ENCODE measurements around the gene ACSS1.
A peak's percentile ranks its signal among the peaks of the same experiment; 100 is the strongest.

ACSS1 gene

GRCh38 chr20:25044261-25044560 is 13.7 kb downstream of the ACSS1 start:
- H3K4me3 ChIP-seq (ENCODE audit: low read depth, low read length), result no peak overlapping the region
- no peak for DNase-seq (ENCODE audit: low read depth)
- no peak for TF ChIP-seq POLR2A (IDR thresholded peaks at IDR 0.05; ENCODE audit: extremely low read depth, insufficient read length)
- TF ChIP-seq, protein P1, sequence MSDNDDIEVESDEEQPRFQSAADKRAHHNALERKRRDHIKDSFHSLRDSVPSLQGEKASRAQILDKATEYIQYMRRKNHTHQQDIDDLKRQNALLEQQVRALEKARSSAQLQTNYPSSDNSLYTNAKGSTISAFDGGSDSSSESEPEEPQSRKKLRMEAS (IDR thresholded peaks at IDR 0.05; ENCODE audit: low read depth, low read length), result no peak
- no peak for TF ChIP-seq MYC (IDR thresholded peaks at IDR 0.05; ENCODE audit: low read depth, low read length)
- TF ChIP-seq, protein P2, sequence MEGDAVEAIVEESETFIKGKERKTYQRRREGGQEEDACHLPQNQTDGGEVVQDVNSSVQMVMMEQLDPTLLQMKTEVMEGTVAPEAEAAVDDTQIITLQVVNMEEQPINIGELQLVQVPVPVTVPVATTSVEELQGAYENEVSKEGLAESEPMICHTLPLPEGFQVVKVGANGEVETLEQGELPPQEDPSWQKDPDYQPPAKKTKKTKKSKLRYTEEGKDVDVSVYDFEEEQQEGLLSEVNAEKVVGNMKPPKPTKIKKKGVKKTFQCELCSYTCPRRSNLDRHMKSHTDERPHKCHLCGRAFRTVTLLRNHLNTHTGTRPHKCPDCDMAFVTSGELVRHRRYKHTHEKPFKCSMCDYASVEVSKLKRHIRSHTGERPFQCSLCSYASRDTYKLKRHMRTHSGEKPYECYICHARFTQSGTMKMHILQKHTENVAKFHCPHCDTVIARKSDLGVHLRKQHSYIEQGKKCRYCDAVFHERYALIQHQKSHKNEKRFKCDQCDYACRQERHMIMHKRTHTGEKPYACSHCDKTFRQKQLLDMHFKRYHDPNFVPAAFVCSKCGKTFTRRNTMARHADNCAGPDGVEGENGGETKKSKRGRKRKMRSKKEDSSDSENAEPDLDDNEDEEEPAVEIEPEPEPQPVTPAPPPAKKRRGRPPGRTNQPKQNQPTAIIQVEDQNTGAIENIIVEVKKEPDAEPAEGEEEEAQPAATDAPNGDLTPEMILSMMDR (IDR thresholded peaks at IDR 0.05; ENCODE audit: low read depth, low read length), result no peak

- TF ChIP-seq, protein P2 (IDR thresholded peaks at IDR 0.05; ENCODE audit: low read depth, low read length), result no peak
- TF ChIP-seq MYC (IDR thresholded peaks at IDR 0.05; ENCODE audit: low read depth, low read length) (no peak), POLR2A (IDR thresholded peaks at IDR 0.05; ENCODE audit: extremely low read depth, insufficient read length) (no peak)
- TF ChIP-seq, protein P1 (IDR thresholded peaks at IDR 0.05; ENCODE audit: low read depth, low read length), result no peak
- H3K4me3 ChIP-seq (ENCODE audit: low read depth, low read length), result no peak overlapping the region
- no peak for DNase-seq (ENCODE audit: low read depth)
Measured at GRCh38 chr20:25043499-25044260, 14.3 kb downstream of the ACSS1 start.

DNA sequence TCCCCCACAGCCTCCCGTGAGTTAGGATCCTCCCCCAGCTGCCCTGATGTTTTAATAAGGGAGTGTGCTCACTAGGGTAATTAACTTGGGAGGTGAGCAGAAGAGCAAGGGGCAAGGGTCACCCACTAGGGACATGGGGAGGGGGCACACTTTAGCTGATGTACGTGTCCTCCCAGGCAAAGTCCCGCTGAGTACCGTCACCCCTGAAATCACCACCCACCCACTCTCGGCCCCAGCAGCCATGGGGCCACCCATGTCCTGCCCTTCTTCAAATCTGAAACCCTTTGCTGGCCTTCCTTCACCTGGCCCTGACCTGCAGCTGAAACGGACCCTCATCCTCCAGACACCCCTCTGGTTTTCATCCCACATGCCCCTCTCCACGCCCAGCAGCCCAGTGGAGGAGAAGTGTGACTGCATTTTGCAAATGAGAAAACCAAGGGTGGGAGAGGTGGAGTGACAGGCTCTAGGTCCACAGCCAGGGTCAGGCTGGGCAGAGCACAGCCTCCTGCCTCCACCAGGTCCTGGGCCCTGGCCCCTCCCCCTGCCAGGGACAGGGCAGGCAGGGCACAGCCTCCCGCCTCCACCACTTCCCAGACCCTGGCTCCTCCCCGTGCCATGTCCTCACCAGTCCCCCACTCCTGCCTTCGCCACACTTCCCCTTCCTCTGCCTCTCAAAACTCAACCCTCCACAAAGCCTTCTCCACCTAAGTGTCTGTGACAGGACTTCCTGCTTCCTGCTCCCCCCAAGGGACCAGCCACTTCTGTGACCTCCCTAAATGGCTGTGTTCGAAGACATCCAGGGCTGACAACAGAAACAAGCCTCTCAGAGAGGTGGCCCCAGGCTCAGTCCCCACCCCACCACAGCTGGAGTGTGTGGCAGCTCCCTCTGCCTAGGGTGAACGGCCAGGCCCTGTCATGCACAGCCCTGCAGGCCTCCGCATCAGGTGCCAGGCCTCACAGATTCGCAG is 15.1 kb downstream of the ACSS1 start:
- DNase-seq (ENCODE audit: low read depth), result peak; percentile 92
- no peak overlapping the region for H3K4me3 ChIP-seq (ENCODE audit: low read depth, low read length)
- no peak for TF ChIP-seq POLR2A (IDR thresholded peaks at IDR 0.05; ENCODE audit: extremely low read depth, insufficient read length)
- TF ChIP-seq, protein P1 (IDR thresholded peaks at IDR 0.05; ENCODE audit: low read depth, low read length), result 0 out of 2 replicates have a peak, but pooled peaks have one; percentile 13
- TF ChIP-seq, protein P2 (IDR thresholded peaks at IDR 0.05; ENCODE audit: low read depth, low read length), result no peak
- TF ChIP-seq MYC (IDR thresholded peaks at IDR 0.05; ENCODE audit: low read depth, low read length), result no peak

DNA sequence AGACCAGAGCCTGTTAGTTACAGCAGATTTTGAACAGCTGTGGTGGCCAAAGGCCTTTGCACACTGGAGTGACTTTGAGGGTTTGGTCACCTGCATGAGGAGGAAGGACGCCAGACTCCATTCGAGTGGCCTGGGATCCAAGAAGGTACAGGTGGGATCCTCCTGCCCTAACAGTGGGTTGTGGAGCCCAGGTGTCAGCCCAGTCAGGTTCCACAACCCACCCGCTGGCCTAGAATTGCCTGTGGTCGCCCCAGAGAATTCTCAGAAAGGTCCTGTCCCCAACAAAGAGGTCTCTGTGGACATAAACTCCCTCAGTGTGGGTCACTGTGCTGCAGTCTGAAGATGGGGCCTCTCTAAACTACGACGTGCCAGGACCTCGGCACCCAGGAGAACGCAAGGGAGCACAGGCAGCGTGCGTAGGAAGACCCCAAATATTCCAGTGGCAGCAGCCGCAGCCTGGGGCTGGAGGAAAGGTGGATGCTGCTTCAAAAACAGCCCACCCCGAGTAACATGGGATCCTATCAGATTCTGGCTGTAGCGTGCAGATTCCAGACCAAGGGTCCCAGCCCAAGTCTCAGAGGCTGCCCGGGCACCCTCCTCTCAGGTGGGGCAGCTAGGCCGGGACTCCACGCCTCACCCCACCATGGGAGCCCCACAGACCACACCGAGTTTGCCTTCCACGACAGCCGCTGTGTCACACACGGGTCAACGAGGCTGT is 16.0 kb downstream of the ACSS1 start:
- TF ChIP-seq, protein P1 (IDR thresholded peaks at IDR 0.05; ENCODE audit: low read depth, low read length), result no peak
- TF ChIP-seq MYC (IDR thresholded peaks at IDR 0.05; ENCODE audit: low read depth, low read length), result no peak
- TF ChIP-seq, protein P2 (IDR thresholded peaks at IDR 0.05; ENCODE audit: low read depth, low read length), result no peak
- no peak for TF ChIP-seq POLR2A (IDR thresholded peaks at IDR 0.05; ENCODE audit: extremely low read depth, insufficient read length)
- no peak overlapping the region for H3K4me3 ChIP-seq (ENCODE audit: low read depth, low read length)
- DNase-seq (ENCODE audit: low read depth), result no peak

GRCh38 chr20:25040438-25040831 is 17.5 kb downstream of the ACSS1 start:
- TF ChIP-seq MYC (IDR thresholded peaks at IDR 0.05; ENCODE audit: low read depth, low read length), result no peak
- no peak for TF ChIP-seq POLR2A (IDR thresholded peaks at IDR 0.05; ENCODE audit: extremely low read depth, insufficient read length)
- TF ChIP-seq, protein P2 (IDR thresholded peaks at IDR 0.05; ENCODE audit: low read depth, low read length), result no peak
- TF ChIP-seq, protein P1 (IDR thresholded peaks at IDR 0.05; ENCODE audit: low read depth, low read length), result no peak
- no peak overlapping the region for H3K4me3 ChIP-seq (ENCODE audit: low read depth, low read length)
- DNase-seq (ENCODE audit: low read depth), result no peak
